ENCODE data around the gene SLC22A4. TPM values are rescaled to one million over a fixed set of nuclear protein-coding genes. Genes with fewer than 3 reads are reported as not detected.

The SLC22A4 gene
- total RNA-seq, 1 donor from 2014 or later: 2.1 TPM

- TF ChIP-seq, protein P1, sequence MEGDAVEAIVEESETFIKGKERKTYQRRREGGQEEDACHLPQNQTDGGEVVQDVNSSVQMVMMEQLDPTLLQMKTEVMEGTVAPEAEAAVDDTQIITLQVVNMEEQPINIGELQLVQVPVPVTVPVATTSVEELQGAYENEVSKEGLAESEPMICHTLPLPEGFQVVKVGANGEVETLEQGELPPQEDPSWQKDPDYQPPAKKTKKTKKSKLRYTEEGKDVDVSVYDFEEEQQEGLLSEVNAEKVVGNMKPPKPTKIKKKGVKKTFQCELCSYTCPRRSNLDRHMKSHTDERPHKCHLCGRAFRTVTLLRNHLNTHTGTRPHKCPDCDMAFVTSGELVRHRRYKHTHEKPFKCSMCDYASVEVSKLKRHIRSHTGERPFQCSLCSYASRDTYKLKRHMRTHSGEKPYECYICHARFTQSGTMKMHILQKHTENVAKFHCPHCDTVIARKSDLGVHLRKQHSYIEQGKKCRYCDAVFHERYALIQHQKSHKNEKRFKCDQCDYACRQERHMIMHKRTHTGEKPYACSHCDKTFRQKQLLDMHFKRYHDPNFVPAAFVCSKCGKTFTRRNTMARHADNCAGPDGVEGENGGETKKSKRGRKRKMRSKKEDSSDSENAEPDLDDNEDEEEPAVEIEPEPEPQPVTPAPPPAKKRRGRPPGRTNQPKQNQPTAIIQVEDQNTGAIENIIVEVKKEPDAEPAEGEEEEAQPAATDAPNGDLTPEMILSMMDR (IDR thresholded peaks at IDR 0.05; ENCODE audit: unreplicated experiment): no peak
- peaks cover 3% of the 10 kb centered on the region for H3K36me3 Mint-ChIP-seq
- H3K9me3 Mint-ChIP-seq: no peaks in the 10 kb centered on the region
- H3K27ac Mint-ChIP-seq: peak overlapping the region; percentile 83
- no peak overlapping the region for H3K4me3 Mint-ChIP-seq
- H3K4me1 Mint-ChIP-seq: peaks cover 18% of the 10 kb centered on the region
- H3K27me3 Mint-ChIP-seq (ENCODE audit: low read depth): no peaks in the 10 kb centered on the region
- no peak for DNase-seq (ENCODE audit: low spot score in 2 of 2, unreplicated experiment in 2 of 2)
These were observed 28.1 kb downstream of the SLC22A4 start for GRCh38 chr5:132322266-132322665.

DNA sequence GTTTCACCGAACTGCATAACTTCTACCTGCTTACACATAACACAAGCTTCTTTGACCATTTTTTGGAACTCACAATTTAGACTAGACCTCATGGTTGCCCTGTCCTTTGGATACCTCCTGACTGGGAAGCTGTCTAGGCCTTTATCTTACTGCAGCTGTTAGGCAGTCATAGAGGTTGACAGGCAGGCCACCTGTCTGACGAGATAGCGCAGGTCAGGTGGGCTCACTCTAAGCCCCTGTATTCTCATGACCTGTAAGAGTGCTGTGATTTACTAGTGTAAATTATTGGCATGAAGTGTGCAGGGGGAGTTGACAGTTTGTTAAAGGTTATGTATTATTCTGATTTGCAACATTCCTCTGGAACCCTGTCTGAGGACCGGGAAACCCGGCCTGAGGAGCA is 29.0 kb downstream of the SLC22A4 start:
- H3K27ac Mint-ChIP-seq: peak overlapping the region; percentile 31
- TF ChIP-seq, protein P1 (IDR thresholded peaks at IDR 0.05; ENCODE audit: unreplicated experiment): no peak

GRCh38 chr5:132325691-132326090 is 31.5 kb downstream of the SLC22A4 start:
- no peaks in the 10 kb centered on the region for H3K27me3 Mint-ChIP-seq (ENCODE audit: low read depth)
- H3K36me3 Mint-ChIP-seq: peaks cover 11% of the 10 kb centered on the region
- DNase-seq (ENCODE audit: low spot score in 2 of 2, unreplicated experiment in 2 of 2): no peak
- TF ChIP-seq, protein P1 (IDR thresholded peaks at IDR 0.05; ENCODE audit: unreplicated experiment): no peak
- no peak overlapping the region for H3K4me3 Mint-ChIP-seq
- H3K4me1 Mint-ChIP-seq: peaks cover 23% of the 10 kb centered on the region
- H3K9me3 Mint-ChIP-seq: no peaks in the 10 kb centered on the region
- H3K27ac Mint-ChIP-seq: no peak overlapping the region

More for the DNA sequence above, 29.0 kb downstream of the SLC22A4 start:
- Mint-ChIP-seq H3K4me3 (no peak overlapping the region), H3K9me3 (no peaks in the 10 kb centered on the region), H3K27me3 (ENCODE audit: low read depth) (no peaks in the 10 kb centered on the region), H3K36me3 (peaks cover 3% of the 10 kb centered on the region), H3K4me1 (peaks cover 23% of the 10 kb centered on the region)
- no peak for DNase-seq (ENCODE audit: low spot score in 2 of 2, unreplicated experiment in 2 of 2)

DNA sequence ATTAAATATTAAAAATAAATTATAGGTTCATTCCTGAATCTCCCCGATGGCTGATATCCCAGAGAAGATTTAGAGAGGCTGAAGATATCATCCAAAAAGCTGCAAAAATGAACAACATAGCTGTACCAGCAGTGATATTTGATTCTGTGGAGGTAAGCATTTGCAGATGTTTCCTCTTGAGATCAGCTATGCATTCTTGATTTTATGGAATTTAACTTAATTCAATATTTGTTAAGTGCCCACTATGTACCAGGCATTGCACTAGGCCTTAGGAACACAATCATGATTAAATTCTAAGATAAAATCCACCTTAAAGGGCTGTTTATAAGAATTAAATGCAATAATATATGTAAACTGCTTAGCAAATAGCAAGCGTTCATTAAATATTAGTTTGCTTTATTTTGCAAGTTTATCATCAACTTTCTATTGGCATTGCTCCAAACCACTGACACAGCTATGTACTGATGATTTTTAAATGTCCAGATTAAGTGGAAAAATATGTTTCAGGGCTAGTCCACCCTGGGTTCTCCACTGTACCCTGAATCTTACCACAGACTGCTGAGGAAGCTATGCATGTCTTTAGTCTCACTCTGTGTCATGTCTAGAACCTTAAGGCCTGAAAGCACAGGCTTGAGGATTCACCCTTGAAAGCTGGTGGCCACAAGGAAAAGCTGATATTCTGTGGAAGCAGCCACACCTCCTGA is 33.2 kb downstream of the SLC22A4 start:
- no peak overlapping the region for H3K4me3 Mint-ChIP-seq
- H3K9me3 Mint-ChIP-seq: no peaks in the 10 kb centered on the region
- H3K36me3 Mint-ChIP-seq: peaks cover 12% of the 10 kb centered on the region
- DNase-seq (ENCODE audit: low spot score in 2 of 2, unreplicated experiment in 2 of 2): no peak
- H3K27ac Mint-ChIP-seq: peak overlapping the region; percentile 51
- H3K27me3 Mint-ChIP-seq (ENCODE audit: low read depth): no peaks in the 10 kb centered on the region
- peaks cover 18% of the 10 kb centered on the region for H3K4me1 Mint-ChIP-seq
- TF ChIP-seq, protein P1 (IDR thresholded peaks at IDR 0.05; ENCODE audit: unreplicated experiment): no peak

DNA sequence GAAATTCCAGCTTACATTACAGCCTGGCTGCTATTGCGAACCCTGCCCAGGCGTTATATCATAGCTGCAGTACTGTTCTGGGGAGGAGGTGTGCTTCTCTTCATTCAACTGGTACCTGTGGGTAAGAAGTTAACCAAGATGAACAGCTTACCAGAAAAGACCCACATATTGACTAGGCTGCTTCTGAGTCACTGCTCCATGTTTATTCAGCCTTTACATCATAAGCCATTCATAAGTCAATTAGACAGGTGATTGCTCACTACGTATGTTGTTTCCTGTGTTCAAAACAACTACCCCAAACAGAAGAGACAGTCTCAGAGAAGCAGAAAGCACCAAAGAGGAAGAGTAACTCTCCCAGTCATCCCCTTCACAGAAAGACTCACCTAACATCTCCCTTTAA is 40.6 kb downstream of the SLC22A4 start:
- no peaks in the 10 kb centered on the region for H3K27me3 Mint-ChIP-seq (ENCODE audit: low read depth)
- no peak overlapping the region for H3K27ac Mint-ChIP-seq
- peaks cover 3% of the 10 kb centered on the region for H3K9me3 Mint-ChIP-seq
- H3K4me1 Mint-ChIP-seq: no peaks in the 10 kb centered on the region
- no peak for DNase-seq (ENCODE audit: low spot score in 2 of 2, unreplicated experiment in 2 of 2)
- TF ChIP-seq, protein P1 (IDR thresholded peaks at IDR 0.05; ENCODE audit: unreplicated experiment): no peak
- no peak overlapping the region for H3K4me3 Mint-ChIP-seq
- peaks cover 19% of the 10 kb centered on the region for H3K36me3 Mint-ChIP-seq
